Kidney (tissue), 14 donors: ENCODE data around the gene TUBE1. TPM values are rescaled to one million over a fixed set of nuclear protein-coding genes. Genes with fewer than 3 reads are reported as not detected.

Experiments
- DNase-seq, 5 donors: peaks; one replicate each; pipeline ENCODE4 v3.0.0-alpha.2; 2013 to 2020
- FAIRE-seq: peaks from 2 replicates; lab custom pipeline; 2012; peaks lifted over from hg19 to GRCh38; lab: Jason Lieb, UNC
- H3K27ac ChIP-seq, 2 donors: one replicate each; pipeline ENCODE4 v1.7.0; 2013; ENCODE audit warnings: low read depth in 2 of 2, low read length in 2 of 2, inconsistent platforms in 1 of 2
- H3K27me3 ChIP-seq: one replicate; pipeline ENCODE4 v1.7.1; 2013; ENCODE audit warnings: low read length, inconsistent platforms; ENCODE audit not compliant: control insufficient read depth, insufficient read depth
- H3K36me3 ChIP-seq, 3 donors: one replicate each; pipeline versions ENCODE4 v1.7.0 to v1.7.1; 2013; ENCODE audit warnings: low read length in 3 of 3, control low read depth in 1 of 3, inconsistent platforms in 1 of 3; ENCODE audit not compliant: insufficient read depth in 3 of 3, control insufficient read depth in 2 of 3
- H3K4me1 ChIP-seq, 3 donors: one replicate each; pipeline versions ENCODE4 v1.7.0 to v1.7.1; 2013; ENCODE audit warnings: low read length in 3 of 3, inconsistent platforms in 1 of 3, low read depth in 1 of 3; ENCODE audit not compliant: control insufficient read depth in 2 of 3, insufficient read depth in 2 of 3
- H3K4me3 ChIP-seq, 3 donors: one replicate each; pipeline versions ENCODE4 v1.7.0 to v1.8.1; 2013; ENCODE audit warnings: low read length in 3 of 3, control low read depth in 1 of 3, inconsistent platforms in 1 of 3
- H3K9ac ChIP-seq, 3 donors: one replicate each; pipeline versions ENCODE4 v1.7.0 to v1.7.1; 2013; ENCODE audit warnings: low read length in 3 of 3, control low read depth in 1 of 3, inconsistent platforms in 1 of 3
- H3K9me3 ChIP-seq, 3 donors: one replicate each; pipeline versions ENCODE4 v1.7.0 to v1.7.1; 2013; ENCODE audit warnings: low read length in 3 of 3, control low read depth in 1 of 3, inconsistent platforms in 1 of 3; ENCODE audit not compliant: control insufficient read depth in 2 of 3, insufficient read depth in 1 of 3
- intact Hi-C: fragments of 100-400 bp; cut with DNase I; formaldehyde crosslinking; loops from one replicate; pipeline ENCODE4 v1.11.1; 2022
- polyA plus RNA-seq: library from polyadenylated mRNA; stranded (reverse); fragments of 350-450 nt; fragmentation: Illumina TruSeq; extraction: RNeasy Lipid Tissue Mini Kit (QIAGEN cat#74804); gene quantifications from one replicate; pipeline ENCODE4 v1.2.3, GENCODE V29; 2014; ENCODE audit warnings: low read depth, low replicate concordance; ENCODE audit not compliant: insufficient read depth
- total RNA-seq: library from RNA; stranded (reverse); fragmentation: NEBNext Ultra II Directional; extraction: Animal tissue kit (Norgen Biotek cat#: 25700); gene quantifications from one replicate; pipeline ENCODE4 v1.2.1, GENCODE V29; 2021
- TF ChIP-seq, protein P1 (sequence below): IDR thresholded peaks from 3 replicates; pipeline ENCODE4 v1.5.1; 2012; ENCODE audit warnings: mild to moderate bottlenecking, moderate library complexity, borderline replicate concordance; ENCODE audit not compliant: insufficient read depth; ENCODE audit errors: extremely low read depth
- donor health status: control.
- donor health status: control.
- donor health status: control.
- donor health status: control.
- donor health status: control.
- donor health status: DM: yes; HTN: yes; CAD: no.
- donor health status: Normal renal cell carcinoma (clear cell type).

Gene TUBE1
- total and polyA plus RNA-seq, 2 donors from 2014 or later: 13.6 to 21.2 TPM

DNA sequence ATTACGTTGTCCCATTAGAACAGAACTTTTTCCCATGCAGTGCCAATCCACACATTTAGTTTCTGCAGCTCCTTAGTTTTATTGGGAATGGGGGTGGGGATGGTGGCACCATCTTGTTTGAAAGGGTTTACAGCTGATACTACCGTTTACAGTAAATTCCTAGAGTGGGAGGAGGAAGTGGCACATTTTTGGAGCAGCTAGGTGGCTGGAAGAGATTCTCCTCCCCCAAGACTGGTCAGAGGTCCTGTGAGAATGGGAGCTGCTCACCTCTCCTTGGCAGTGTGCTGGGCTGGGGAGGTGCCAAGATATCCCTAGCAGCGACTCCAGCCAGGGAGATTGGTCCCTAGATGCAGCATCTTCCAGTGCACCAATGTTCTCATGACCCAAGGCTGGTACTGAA, 45.7 kb downstream of the TUBE1 start:
- Histone ChIP-seq H3K27me3 (no peaks in the 10 kb centered on the region), H3K36me3 (no peaks in the 10 kb centered on the region), H3K9me3 (no peaks in the 10 kb centered on the region), H3K9ac (no peak overlapping the region), H3K4me3 (no peak overlapping the region), H3K4me1 (peaks cover 4 to 11% (median 5%) of the 10 kb centered on the region in 3 donors), H3K27ac (no peak overlapping the region)
- no peak for FAIRE-seq
- TF ChIP-seq, protein P1, sequence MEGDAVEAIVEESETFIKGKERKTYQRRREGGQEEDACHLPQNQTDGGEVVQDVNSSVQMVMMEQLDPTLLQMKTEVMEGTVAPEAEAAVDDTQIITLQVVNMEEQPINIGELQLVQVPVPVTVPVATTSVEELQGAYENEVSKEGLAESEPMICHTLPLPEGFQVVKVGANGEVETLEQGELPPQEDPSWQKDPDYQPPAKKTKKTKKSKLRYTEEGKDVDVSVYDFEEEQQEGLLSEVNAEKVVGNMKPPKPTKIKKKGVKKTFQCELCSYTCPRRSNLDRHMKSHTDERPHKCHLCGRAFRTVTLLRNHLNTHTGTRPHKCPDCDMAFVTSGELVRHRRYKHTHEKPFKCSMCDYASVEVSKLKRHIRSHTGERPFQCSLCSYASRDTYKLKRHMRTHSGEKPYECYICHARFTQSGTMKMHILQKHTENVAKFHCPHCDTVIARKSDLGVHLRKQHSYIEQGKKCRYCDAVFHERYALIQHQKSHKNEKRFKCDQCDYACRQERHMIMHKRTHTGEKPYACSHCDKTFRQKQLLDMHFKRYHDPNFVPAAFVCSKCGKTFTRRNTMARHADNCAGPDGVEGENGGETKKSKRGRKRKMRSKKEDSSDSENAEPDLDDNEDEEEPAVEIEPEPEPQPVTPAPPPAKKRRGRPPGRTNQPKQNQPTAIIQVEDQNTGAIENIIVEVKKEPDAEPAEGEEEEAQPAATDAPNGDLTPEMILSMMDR: no peak
- intact Hi-C loops: no loop called here
- DNase-seq: no peak

DNA sequence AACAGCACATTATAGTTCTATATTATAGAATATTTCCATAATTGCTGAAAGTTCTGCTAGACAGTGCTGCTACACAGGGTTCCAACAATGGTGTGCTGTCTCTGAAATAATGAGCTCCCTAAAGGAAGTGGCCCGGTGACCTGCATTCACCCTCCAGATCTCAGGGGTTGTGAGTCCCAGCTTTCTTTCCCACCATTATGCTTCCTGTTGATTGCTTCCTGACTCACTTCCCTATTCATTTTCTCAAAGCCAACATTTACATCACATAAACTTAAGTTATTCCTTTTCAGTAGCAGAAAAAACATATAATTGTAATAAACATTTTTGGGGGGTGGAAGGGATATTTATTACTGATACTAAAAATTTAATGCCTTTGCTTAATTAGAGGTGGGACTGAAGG, 46.3 kb downstream of the TUBE1 start:
- FAIRE-seq: no peak
- no peak for DNase-seq
- no peak overlapping the region for H3K4me3 ChIP-seq
- H3K9me3 ChIP-seq: no peaks in the 10 kb centered on the region
- H3K9ac ChIP-seq: no peak overlapping the region
- intact Hi-C loops: no loop called here
- no peak overlapping the region for H3K27ac ChIP-seq
- TF ChIP-seq, protein P1: no peak
- peaks cover 4 to 11% (median 5%) of the 10 kb centered on the region in 3 donors for H3K4me1 ChIP-seq
- H3K27me3 ChIP-seq: no peaks in the 10 kb centered on the region
- H3K36me3 ChIP-seq: no peaks in the 10 kb centered on the region

DNA sequence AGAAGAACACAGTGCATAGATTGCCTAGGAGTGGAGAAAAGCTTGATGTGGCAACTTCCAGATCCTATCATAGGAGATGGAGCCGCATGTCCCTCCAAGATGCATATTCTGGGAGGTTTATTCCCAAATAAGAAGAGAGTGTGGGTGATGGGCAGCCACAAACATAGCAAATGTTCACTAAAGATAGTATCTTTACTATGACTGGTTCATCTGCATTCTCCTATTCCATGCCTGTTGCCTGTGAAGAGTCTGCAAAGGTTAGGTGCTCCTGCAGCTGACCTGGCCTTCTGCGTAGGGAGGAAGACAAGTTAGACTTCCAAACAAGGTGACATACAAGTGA, 47.9 kb downstream of the TUBE1 start:
- DNase-seq: no peak
- no peak for FAIRE-seq
- TF ChIP-seq, protein P1: no peak
- H3K27ac ChIP-seq: no peak overlapping the region
- H3K36me3 ChIP-seq: no peaks in the 10 kb centered on the region
- no peaks in the 10 kb centered on the region for H3K27me3 ChIP-seq
- peaks cover 4 to 7% (median 5%) of the 10 kb centered on the region in 3 donors for H3K4me1 ChIP-seq
- intact Hi-C loops: no loop called here
- H3K9ac ChIP-seq: no peak overlapping the region
- no peak overlapping the region for H3K4me3 ChIP-seq
- H3K9me3 ChIP-seq: no peaks in the 10 kb centered on the region
